ENCODE data around the gene TOE1.

TOE1 gene

GRCh38 chr1:45385302-45385701, 45.3 kb downstream of the TOE1 start:
- no peak for TF ChIP-seq POLR2A (IDR thresholded peaks at IDR 0.05; ENCODE audit: low read depth, low read length)
- no peak for DNase-seq (ENCODE audit: insufficient read length, low spot score)
- no peak for FAIRE-seq

DNA sequence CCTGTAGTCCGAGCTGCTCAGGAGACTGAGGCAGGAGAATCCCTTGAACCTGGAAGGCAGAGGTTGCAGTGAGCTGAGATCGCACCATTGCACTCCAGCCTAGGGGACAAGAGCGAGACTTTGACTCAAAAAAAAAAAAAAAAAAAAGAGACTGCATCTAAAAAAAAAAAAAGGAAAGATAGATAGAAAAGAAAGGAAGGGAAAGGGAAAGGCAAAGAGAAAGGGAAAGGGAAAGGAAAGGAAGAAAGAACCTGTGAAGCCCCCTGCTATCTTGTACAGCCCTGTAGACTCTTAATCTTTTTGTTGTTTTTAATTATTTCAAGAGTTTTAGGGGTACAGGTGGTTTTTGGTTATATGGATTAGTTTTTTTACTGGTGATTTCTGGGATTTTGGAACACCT, 46.2 kb downstream of the TOE1 start:
- TF ChIP-seq POLR2A (IDR thresholded peaks at IDR 0.05; ENCODE audit: low read depth, low read length), result no peak
- FAIRE-seq, result no peak

More for the DNA sequence above, 46.2 kb downstream of the TOE1 start:
- no peak for DNase-seq (ENCODE audit: insufficient read length, low spot score)

All from H54 (cell line).